HEK293 (cell line): Measurements from ENCODE around the gene MUSTN1.

ENCODE experiments used
- CTCF ChIA-PET: fragments of 350-600 bp; formaldehyde crosslinking; extraction: SDS; loops from one replicate; lab custom pipeline; 2021; ENCODE audit warnings: antibody characterized with exemption; lab: Yijun Ruan, JAX
- POLR2A ChIA-PET: fragments of 300-600 bp; formaldehyde crosslinking; extraction: SDS; loops from one replicate; lab custom pipeline; 2020; ENCODE audit warnings: antibody characterized with exemption, inconsistent platforms; lab: Yijun Ruan, JAX
- H3K27ac ChIP-seq: fragments of 200-500 bp; sonication (Bioruptor generic); 2 replicates; pipeline ENCODE4 v1.5.1; 2014; ENCODE audit warnings: low read depth, low read length, control low read depth, inconsistent platforms; ENCODE audit errors: extremely low read depth
- H3K36me3 ChIP-seq, 2 experiments: fragments of 200-500 bp in 1 of 2; sonication (Bioruptor generic) in 1 of 2; 1 replicate in 1 of 2; 2 replicates in 1 of 2; pipeline ENCODE4 v1.5.1; 2014 to 2017; ENCODE audit warnings: inconsistent platforms in 2 of 2, low read length in 2 of 2; ENCODE audit not compliant: control insufficient read depth in 2 of 2, insufficient read depth in 1 of 2
- H3K4me1 ChIP-seq: fragments of 200-500 bp; sonication (Bioruptor generic); 2 replicates; pipeline ENCODE4 v1.5.1; 2014; ENCODE audit warnings: mild to moderate bottlenecking, low read length, inconsistent platforms; ENCODE audit not compliant: control insufficient read depth, insufficient read depth
- H3K4me3 ChIP-seq: 2 replicates; pipeline ENCODE4 v1.5.1; 2011; ENCODE audit warnings: low read depth, mild to moderate bottlenecking, control low read depth, low read length, moderate library complexity
- H3K9me3 ChIP-seq: fragments of 200-500 bp; sonication (Bioruptor generic); 2 replicates; pipeline ENCODE4 v1.5.1; 2014; ENCODE audit warnings: low read depth, low read length, inconsistent platforms; ENCODE audit not compliant: control insufficient read depth, insufficient read depth
- AEBP2 ChIP-seq: fragments of 450-650 bp; formaldehyde crosslinking; IDR thresholded peaks from 2 replicates; pipeline ENCODE4 v1.5.1; 2016; ENCODE audit warnings: missing biosample characterization, missing genetic modification characterization, borderline replicate concordance
- KLF16 ChIP-seq: fragments of 450-650 bp; formaldehyde crosslinking; IDR thresholded peaks from 2 replicates; pipeline ENCODE4 v1.5.1; 2017; ENCODE audit warnings: missing biosample characterization, missing genetic modification characterization
- MEIS1 ChIP-seq: sonication (generic); formaldehyde crosslinking; IDR thresholded peaks from 2 replicates; pipeline ENCODE4 v1.8.1; 2022; ENCODE audit warnings: missing genetic modification reagents, mild to moderate bottlenecking, borderline replicate concordance
- PRDM6 ChIP-seq: fragments of 450-650 bp; formaldehyde crosslinking; IDR thresholded peaks from 2 replicates; pipeline ENCODE4 v1.5.1; 2017; ENCODE audit warnings: missing biosample characterization, missing genetic modification characterization
- ZBTB1 ChIP-seq: fragments of 450-650 bp; formaldehyde crosslinking; IDR thresholded peaks from 2 replicates; pipeline ENCODE4 v1.5.1; 2016; ENCODE audit warnings: missing biosample characterization, missing genetic modification characterization
- ZBTB10 ChIP-seq: fragments of 450-650 bp; formaldehyde crosslinking; IDR thresholded peaks from 2 replicates; pipeline ENCODE4 v1.5.1; 2016; ENCODE audit warnings: missing biosample characterization, missing genetic modification characterization
- ZBTB20 ChIP-seq: fragments of 450-650 bp; formaldehyde crosslinking; IDR thresholded peaks from 2 replicates; pipeline ENCODE4 v1.5.1; 2016; ENCODE audit warnings: missing biosample characterization, missing genetic modification characterization
- ZFHX2 ChIP-seq: fragments of 450-650 bp; formaldehyde crosslinking; conservative IDR thresholded peaks from 2 replicates; pipeline ENCODE4 v1.5.1; 2016; ENCODE audit warnings: missing biosample characterization, missing genetic modification characterization
- ZFP69B ChIP-seq: fragments of 450-650 bp; formaldehyde crosslinking; IDR thresholded peaks from 2 replicates; pipeline ENCODE4 v1.5.1; 2016; ENCODE audit warnings: missing biosample characterization, missing genetic modification characterization
- ZNF184 ChIP-seq: fragments of 450-650 bp; IDR thresholded peaks from 2 replicates; pipeline ENCODE4 v1.5.1; 2018; ENCODE audit warnings: missing biosample characterization, mild to moderate bottlenecking, missing genetic modification characterization
- ZNF292 ChIP-seq: fragments of 450-650 bp; formaldehyde crosslinking; IDR thresholded peaks from 2 replicates; pipeline ENCODE4 v1.5.1; 2016; ENCODE audit warnings: low read depth, missing biosample characterization, missing genetic modification characterization, borderline replicate concordance
- ZNF350 ChIP-seq: fragments of 450-650 bp; formaldehyde crosslinking; IDR thresholded peaks from 2 replicates; pipeline ENCODE4 v1.5.0; 2017; ENCODE audit warnings: missing biosample characterization, mild to moderate bottlenecking, missing genetic modification characterization
- ZNF391 ChIP-seq: fragments of 450-650 bp; formaldehyde crosslinking; IDR thresholded peaks from 2 replicates; pipeline ENCODE4 v1.5.1; 2016; ENCODE audit warnings: low read depth, missing biosample characterization, missing genetic modification characterization, borderline replicate concordance
- ZNF555 ChIP-seq: fragments of 450-650 bp; formaldehyde crosslinking; conservative IDR thresholded peaks from 2 replicates; pipeline ENCODE4 v1.5.1; 2017; ENCODE audit warnings: missing biosample characterization, mild to moderate bottlenecking, missing genetic modification characterization, inconsistent platforms
- ZNF654 ChIP-seq: fragments of 450-650 bp; formaldehyde crosslinking; IDR thresholded peaks from 2 replicates; pipeline ENCODE4 v1.5.1; 2016; ENCODE audit warnings: low read depth, missing biosample characterization, missing genetic modification characterization
- ZNF692 ChIP-seq: fragments of 450-650 bp; formaldehyde crosslinking; IDR thresholded peaks from 2 replicates; pipeline ENCODE4 v1.5.1; 2016; ENCODE audit warnings: missing biosample characterization, missing genetic modification characterization
- ZNF747 ChIP-seq: fragments of 450-650 bp; formaldehyde crosslinking; IDR thresholded peaks from 2 replicates; pipeline ENCODE4 v1.5.1; 2016; ENCODE audit warnings: missing biosample characterization, missing genetic modification characterization
- ZNF837 ChIP-seq: fragments of 450-650 bp; formaldehyde crosslinking; IDR thresholded peaks from 2 replicates; pipeline ENCODE4 v1.5.1; 2016; ENCODE audit warnings: missing biosample characterization, missing genetic modification characterization
- ZSCAN16 ChIP-seq: fragments of 450-650 bp; formaldehyde crosslinking; IDR thresholded peaks from 2 replicates; pipeline ENCODE4 v1.5.1; 2016; ENCODE audit warnings: missing biosample characterization, missing genetic modification characterization
- ZXDB ChIP-seq: fragments of 450-650 bp; formaldehyde crosslinking; IDR thresholded peaks from 2 replicates; pipeline ENCODE4 v1.5.1; 2016; ENCODE audit warnings: missing biosample characterization, missing genetic modification characterization

The MUSTN1 gene

GRCh38 chr3:52819936-52820335, 14.9 kb downstream of the MUSTN1 start (continued):
- TF ChIP-seq ZBTB20 (tag by site-specific recombination) = peak; percentile 95
- no peak for TF ChIP-seq ZBTB10 (tag by site-specific recombination)
- TF ChIP-seq ZXDB (tag by site-specific recombination) = no peak
- TF ChIP-seq ZNF747 = no peak
- no peak for TF ChIP-seq ZFP69B (tag by site-specific recombination)
- no peak for TF ChIP-seq ZNF350 (tag by site-specific recombination)
- TF ChIP-seq ZNF292 (tag by site-specific recombination) = no peak

GRCh38 chr3:52817860-52818259, 17.0 kb downstream of the MUSTN1 start:
- Histone ChIP-seq H3K9me3 (no peaks in the 10 kb centered on the region), H3K4me3 (no peak overlapping the region), H3K4me1 (no peaks in the 10 kb centered on the region), H3K27ac (no peak overlapping the region), H3K36me3 (no peaks in the 10 kb centered on the region)
- POLR2A ChIA-PET = no interaction called here
- CTCF ChIA-PET = interaction anchor here (1.0 to 1.4 kb wide), 2 partner anchors 18 to 19 kb away, joined by 3 to 4 read pairs; no protein-coding TSS in a partner anchor
- TF ChIP-seq KLF16 (tag by site-specific recombination) (no peak), AEBP2 (tag by site-specific recombination) (no peak), ZNF391 (tag by site-specific recombination) (no peak), ZNF184 (tag by site-specific recombination) (no peak), PRDM6 (tag by site-specific recombination) (no peak), MEIS1 (CRISPR knock-in tag) (no peak), ZNF837 (tag by site-specific recombination) (no peak), ZSCAN16 (tag by site-specific recombination) (no peak), ZFHX2 (no peak), ZNF654 (tag by site-specific recombination) (no peak), ZNF555 (tag by site-specific recombination) (no peak), ZBTB1 (tag by site-specific recombination) (no peak), ZNF692 (no peak)
